H1 (cell line): ENCODE data around the gene PCNP. TPM values are rescaled to one million over a fixed set of nuclear protein-coding genes. Genes with fewer than 3 reads are reported as not detected.

ENCODE experiments used
- CBX5 ChIP-seq: fragments of 300-800, 300-1000 bp; sonication (generic); IDR thresholded peaks from 2 replicates; pipeline ENCODE4 v1.7.1; 2016; ENCODE audit warnings: antibody characterized with exemption, low read length, low read depth
- EP300 ChIP-seq, 2 experiments: IDR thresholded peaks; 1 replicate in 1 of 2; 2 replicates in 1 of 2; pipeline ENCODE4 v1.6.1; 2011 to 2012; ENCODE audit warnings: low read depth in 2 of 2, low read length in 2 of 2, mild to moderate bottlenecking in 2 of 2, borderline replicate concordance in 1 of 2, inconsistent platforms in 1 of 2, moderate library complexity in 1 of 2
- MAX ChIP-seq: IDR thresholded peaks from 2 replicates; pipeline ENCODE4 v1.6.1; 2012; ENCODE audit warnings: inconsistent platforms
- RFX5 ChIP-seq: IDR thresholded peaks from 2 replicates; pipeline ENCODE4 v1.6.1; 2011; ENCODE audit warnings: low read depth, low read length, improper control_type of control experiment, borderline replicate concordance
- polyA plus RNA-seq, 7 experiments: library from polyadenylated mRNA; depleted of rRNA in 3 of 7; stranded (reverse) in 5 of 7; unstranded in 2 of 7; fragments of >200 nt in 5 of 7; fragments of 200-250 nt in 2 of 7; gene quantifications; 1 replicate in 5 of 7; 2 replicates in 1 of 7; 4 replicates in 1 of 7; pipeline versions ENCODE4 v1.2.1 to v1.2.3, GENCODE V29; 2011 to 2013; ENCODE audit warnings: missing spikeins in 2 of 7, mixed read lengths in 2 of 7
- total RNA-seq: library from RNA; stranded (reverse); fragmentation: NEBNext Ultra II Directional; extraction: Animal tissue kit (Norgen Biotek cat#: 25700); gene quantifications from 2 replicates; pipeline ENCODE4 v1.2.1, GENCODE V29; 2021

Gene PCNP
- total and polyA plus RNA-seq, 2 of the 8 experiments (the other 6 are each of a cell fraction or from before 2014, with no cell fraction given), result 29.1 to 192 TPM

- TF ChIP-seq CBX5 (no peak), EP300 (IDR thresholded peaks at IDR 0.05; ENCODE audit: borderline replicate concordance in 1 of 2, low read depth in 2 of 2, low read length in 2 of 2) (no peak), MAX (no peak), RFX5 (no peak)
These were observed 55.2 kb downstream of the PCNP start (continued) for GRCh38 chr3:101629219-101629618.
